ENCODE results near the gene LEPR.

LEPR gene

GRCh38 chr1:65412984-65413375, 7.5 kb upstream of the LEPR start:
- no peak for DNase-seq

- DNase-seq = no peak
Observed at GRCh38 chr1:65414538-65414937, 5.9 kb upstream of the LEPR start.

GRCh38 chr1:65416767-65417166, 3.7 kb upstream of the LEPR start:
- DNase-seq = no peak

GRCh38 chr1:65417729-65418128, 2.7 kb upstream of the LEPR start:
- no peak for DNase-seq

- no peak for DNase-seq
Observed at GRCh38 chr1:65418522-65419185, 1.8 kb upstream of the LEPR start.

DNA sequence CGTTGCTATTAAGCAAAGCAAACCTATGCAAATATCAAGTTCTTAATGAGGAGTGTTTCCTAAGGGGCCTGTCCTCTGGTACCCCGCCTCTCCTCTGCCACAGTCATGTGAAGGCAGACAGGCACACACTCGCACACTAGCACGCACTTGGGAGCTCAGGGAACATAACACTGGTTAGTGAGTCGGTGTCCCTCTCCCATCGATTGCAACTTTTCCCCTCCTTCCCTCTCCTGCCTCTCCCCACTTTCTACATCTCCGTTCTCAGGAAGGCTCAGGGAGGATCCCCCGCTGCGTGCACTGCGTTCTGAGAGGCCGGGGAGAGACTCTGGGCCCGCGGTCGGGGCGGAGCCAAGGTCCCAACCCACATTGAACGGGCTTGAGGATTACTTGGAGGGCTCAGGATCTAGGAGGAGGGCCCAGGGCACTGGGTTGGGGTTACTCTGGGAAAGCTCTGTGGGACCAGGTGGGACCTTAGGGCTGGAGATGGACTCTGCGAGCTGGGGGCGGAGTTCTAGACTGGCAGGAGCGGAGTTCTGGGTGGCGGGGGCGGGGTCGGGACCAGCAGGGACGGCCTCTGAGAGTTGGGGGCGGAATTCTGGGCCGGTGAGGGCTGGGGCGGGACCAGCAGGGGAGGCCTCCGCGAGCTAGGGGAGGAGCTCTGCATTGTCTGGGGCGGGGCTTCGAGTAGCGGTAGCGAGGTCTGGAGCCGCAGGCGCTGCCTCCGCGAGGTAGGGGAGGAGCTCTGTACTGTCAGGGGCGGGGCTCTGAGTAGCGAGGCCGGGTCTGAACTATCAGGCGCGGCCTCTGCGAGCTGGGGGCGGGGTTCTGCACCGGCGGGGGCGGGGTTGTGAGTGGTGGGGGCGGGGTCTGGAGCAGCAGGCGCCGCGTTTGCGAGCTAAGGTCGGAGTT, 533 bp upstream of the LEPR start:
- peak; percentile 99 for DNase-seq

- DNase-seq = peak; percentile 44 to 92 (median 83)
Observed at GRCh38 chr1:65421351-65422025, 1.0 kb downstream of the LEPR start.

DNA sequence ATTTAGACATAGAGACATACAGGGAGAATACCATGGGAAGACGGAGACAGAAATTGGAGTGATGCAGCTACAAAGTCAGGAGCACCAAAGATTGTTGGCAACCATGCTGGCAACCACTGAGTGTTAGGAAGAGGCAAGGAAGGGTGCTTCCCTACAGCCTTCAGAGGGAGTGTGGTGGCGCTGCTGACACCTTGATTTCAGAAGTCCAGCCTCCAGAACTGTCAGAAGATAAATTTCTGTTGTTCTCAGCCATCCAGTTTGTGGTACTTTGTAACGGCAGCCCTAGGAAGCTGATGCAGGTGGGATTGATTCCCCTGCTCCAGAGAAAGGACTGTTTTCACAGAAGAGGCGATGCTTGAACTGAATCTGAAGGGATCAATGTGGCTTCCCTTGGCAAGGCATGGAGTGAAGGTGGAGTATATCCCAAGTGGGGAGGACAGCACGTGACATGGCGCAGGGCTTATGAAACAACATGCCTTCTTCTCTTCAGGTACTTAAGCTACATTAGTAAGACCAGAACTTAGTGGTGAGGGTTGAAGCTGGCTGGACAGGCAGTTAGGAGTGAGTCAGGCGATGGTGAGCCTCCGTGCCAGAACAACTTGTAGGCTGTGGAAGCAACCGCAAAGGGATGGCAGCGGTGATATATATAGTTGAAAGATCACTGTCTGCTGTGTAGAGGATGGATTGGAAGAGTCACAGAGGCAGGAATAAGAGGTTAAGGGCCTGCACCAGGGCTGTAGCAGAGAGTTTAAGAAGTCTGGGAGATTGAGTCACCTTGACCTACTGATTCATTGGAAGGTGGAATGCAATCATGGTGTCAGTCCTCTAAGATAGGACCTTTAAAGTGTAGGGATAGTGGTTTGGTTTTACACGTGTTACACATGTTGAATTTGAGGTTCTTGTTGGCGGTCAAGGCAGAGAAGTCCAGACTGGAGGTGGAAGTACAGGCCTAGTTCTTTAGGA, 2.1 kb downstream of the LEPR start:
- peak in 1 of 3 donors; percentile 9 for DNase-seq

DNA sequence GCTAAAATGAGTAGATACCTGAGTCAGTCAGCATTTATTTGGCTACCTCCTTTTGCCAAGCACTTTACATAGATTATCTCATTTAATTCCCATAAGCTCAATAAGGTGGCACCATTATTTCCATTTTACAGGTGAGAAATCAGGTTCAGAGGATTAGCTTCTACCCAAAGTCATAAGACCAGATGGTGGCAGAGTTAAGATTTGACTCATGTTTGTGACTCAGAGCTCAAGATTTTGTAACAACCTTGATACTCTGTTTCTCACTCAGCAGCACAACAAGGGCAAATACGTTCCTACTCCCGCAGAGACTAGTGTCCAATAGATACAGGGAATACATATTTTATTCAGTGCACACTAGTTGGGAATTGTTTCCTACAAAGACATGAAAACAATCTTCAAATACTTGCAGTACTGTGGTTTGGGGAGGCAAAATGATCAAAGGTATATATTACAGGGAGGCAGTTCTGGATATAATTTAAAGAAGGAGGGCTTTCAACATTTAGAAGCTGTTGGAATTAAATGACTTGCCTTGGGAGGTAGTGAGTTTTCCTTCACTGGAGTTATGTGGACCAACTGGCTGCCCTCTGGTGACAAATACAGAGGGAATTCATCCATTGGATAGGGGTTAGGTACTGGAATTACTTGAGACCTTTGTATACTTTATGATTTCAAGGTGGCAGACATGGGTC, 3.6 kb downstream of the LEPR start:
- peak; percentile 61 to 86 (median 84) for DNase-seq

- peak in 2 of 3 donors; percentile 32 to 33 for DNase-seq
Observed at GRCh38 chr1:65424573-65424889, 4.1 kb downstream of the LEPR start.

- DNase-seq = no peak
Observed at GRCh38 chr1:65425006-65425405, 4.5 kb downstream of the LEPR start.

GRCh38 chr1:65425697-65426096, 5.2 kb downstream of the LEPR start:
- no peak for DNase-seq

DNA sequence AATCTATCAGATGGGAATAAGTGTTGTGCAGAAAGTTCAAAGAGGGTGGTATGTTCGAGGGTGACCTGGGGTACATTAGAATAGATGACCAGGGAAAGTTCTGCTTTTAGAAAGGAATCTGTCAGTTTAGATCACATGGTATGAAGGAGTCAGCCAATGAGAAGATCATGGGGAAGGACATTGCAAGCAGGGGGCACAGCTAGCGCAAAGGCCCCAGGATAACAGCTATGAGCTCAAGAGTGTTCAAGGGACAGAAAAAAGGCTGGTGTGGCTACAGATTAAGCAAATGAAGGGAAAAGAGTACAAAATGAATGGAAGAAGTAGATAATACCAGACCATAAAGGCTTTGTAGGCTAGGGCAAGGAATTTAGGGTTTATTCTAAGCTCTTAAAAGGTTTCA, 8.6 kb downstream of the LEPR start:
- DNase-seq = no peak

DNA sequence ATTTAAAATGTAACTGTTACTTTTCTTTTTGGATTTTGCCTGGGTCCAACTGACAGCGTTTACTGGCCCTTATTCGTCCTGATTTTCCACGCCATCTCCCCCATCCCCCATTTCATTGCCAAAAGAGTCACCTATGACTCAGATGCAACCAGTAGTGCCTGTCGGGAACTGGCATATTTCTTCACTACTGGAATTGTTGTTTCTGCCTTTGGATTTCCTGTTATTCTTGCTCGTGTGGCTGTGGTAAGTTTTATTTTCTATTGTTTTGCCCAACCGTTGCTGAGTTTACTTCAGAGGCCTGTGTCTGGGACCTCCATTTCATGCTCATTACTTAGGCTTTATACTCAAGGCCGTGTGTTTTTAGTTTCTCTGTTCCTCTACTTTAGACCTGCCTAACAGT, 9.3 kb downstream of the LEPR start:
- DNase-seq = peak; percentile 64 to 83 (median 71)

DNA sequence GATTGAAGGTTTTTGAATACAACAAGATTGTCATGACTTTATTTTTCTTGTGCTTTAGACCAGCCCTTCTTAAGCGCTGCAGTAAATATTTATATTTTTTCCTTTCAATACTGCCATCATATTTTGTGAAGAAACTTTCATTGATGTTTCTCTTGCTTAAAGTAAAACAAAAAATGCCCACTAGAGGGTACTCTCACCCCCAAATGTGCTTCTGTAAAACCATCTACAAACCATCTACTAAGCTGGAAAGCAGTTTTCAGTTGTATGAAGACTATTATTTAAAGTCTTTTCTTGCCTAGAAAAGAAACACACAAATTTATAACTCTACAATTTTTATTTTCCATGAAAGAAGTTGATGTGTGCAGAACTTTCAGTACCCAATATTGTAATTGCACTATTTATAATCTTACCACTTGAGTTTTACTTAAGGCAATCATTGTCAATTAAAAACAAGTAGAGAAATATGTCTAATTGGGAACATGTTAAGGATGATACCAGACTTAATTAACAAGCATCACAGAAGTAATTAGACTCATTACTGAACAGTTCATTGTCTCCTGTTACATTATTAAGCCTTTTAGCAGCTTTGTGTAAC, 10.7 kb downstream of the LEPR start:
- DNase-seq = peak; percentile 51 to 64 (median 63)

- no peak for DNase-seq
Observed at GRCh38 chr1:65432918-65433317, 12.4 kb downstream of the LEPR start.

DNA sequence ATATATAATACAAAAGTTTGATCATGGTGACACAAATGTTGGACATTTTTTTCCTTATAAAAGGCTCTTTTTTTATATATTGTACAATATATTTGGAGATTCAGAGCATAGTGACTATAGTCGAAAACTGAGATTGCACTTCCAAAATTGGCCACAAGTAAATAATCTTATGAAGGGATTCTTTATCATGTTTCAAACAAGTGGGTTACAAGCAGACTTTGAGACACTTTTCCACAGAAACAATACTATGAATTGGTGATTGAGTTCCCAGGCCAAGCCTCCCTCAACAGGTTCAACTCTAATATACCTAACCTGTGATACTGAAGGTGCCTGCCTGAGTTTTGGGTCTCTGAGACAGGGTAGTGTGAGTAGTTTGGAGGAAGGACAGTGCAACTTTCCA, 13.8 kb downstream of the LEPR start:
- DNase-seq = no peak

GRCh38 chr1:65434760-65435159, 14.3 kb downstream of the LEPR start:
- no peak for DNase-seq

GRCh38 chr1:65435987-65436386, 15.5 kb downstream of the LEPR start:
- no peak for DNase-seq

GRCh38 chr1:65437616-65438015, 17.1 kb downstream of the LEPR start:
- DNase-seq = no peak

- DNase-seq = no peak
Observed at GRCh38 chr1:65440322-65440900, 19.9 kb downstream of the LEPR start.

Data from suppressor macrophage treated with lipopolysaccharide for 1 hour (primary cell).